Lower leg skin (tissue), 3 donors: ENCODE data around the gene SH3RF3.

Experiments used
- POLR2A ChIP-seq, 2 donors: fragments of 450-650 bp; IDR thresholded peaks; one replicate each; pipeline ENCODE4 v1.6.1; 2016 to 2017; ENCODE audit warnings: antibody characterized with exemption in 2 of 2, mild to moderate bottlenecking in 1 of 2, moderate library complexity in 1 of 2
- TF ChIP-seq, protein P1 (sequence below), 3 donors: fragments of 450-650 bp; IDR thresholded peaks; one replicate each; pipeline ENCODE4 v1.5.1; 2016; ENCODE audit warnings: antibody characterized with exemption in 3 of 3, mild to moderate bottlenecking in 3 of 3, moderate library complexity in 2 of 3

DNA sequence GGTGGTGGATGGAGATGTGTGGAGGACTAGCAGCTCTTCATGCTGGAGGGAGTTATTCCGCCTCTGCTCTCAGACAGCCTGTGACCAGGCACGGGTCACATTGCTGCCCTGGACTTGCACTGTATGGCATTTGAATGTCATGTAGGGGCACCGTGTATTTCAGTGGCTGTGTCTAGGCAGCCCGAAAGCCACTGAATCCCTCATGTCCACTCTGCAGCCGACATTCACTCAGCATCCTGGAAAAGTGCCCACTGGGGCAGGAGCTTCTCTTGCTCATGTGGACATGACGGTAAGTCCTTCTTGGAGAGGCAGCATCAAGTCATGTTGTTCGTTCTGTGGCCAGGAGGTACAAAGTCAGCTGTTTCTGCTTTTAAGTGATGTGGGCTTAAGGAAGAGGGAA is 127.9 kb downstream of the SH3RF3 start:
- no peak for TF ChIP-seq POLR2A (IDR thresholded peaks at IDR 0.05)
- TF ChIP-seq, protein P1, sequence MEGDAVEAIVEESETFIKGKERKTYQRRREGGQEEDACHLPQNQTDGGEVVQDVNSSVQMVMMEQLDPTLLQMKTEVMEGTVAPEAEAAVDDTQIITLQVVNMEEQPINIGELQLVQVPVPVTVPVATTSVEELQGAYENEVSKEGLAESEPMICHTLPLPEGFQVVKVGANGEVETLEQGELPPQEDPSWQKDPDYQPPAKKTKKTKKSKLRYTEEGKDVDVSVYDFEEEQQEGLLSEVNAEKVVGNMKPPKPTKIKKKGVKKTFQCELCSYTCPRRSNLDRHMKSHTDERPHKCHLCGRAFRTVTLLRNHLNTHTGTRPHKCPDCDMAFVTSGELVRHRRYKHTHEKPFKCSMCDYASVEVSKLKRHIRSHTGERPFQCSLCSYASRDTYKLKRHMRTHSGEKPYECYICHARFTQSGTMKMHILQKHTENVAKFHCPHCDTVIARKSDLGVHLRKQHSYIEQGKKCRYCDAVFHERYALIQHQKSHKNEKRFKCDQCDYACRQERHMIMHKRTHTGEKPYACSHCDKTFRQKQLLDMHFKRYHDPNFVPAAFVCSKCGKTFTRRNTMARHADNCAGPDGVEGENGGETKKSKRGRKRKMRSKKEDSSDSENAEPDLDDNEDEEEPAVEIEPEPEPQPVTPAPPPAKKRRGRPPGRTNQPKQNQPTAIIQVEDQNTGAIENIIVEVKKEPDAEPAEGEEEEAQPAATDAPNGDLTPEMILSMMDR (IDR thresholded peaks at IDR 0.05): no peak
